ENCODE results near the gene KCNT1.

KCNT1 gene

GRCh38 chr9:135794361-135794885, 92.4 kb downstream of the KCNT1 start:
- TF ChIP-seq, protein P1, sequence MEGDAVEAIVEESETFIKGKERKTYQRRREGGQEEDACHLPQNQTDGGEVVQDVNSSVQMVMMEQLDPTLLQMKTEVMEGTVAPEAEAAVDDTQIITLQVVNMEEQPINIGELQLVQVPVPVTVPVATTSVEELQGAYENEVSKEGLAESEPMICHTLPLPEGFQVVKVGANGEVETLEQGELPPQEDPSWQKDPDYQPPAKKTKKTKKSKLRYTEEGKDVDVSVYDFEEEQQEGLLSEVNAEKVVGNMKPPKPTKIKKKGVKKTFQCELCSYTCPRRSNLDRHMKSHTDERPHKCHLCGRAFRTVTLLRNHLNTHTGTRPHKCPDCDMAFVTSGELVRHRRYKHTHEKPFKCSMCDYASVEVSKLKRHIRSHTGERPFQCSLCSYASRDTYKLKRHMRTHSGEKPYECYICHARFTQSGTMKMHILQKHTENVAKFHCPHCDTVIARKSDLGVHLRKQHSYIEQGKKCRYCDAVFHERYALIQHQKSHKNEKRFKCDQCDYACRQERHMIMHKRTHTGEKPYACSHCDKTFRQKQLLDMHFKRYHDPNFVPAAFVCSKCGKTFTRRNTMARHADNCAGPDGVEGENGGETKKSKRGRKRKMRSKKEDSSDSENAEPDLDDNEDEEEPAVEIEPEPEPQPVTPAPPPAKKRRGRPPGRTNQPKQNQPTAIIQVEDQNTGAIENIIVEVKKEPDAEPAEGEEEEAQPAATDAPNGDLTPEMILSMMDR (IDR thresholded peaks at IDR 0.05; ENCODE audit: low read length, missing control alignments): no peak
- H3K4me3 ChIP-seq (replicated peaks; ENCODE audit: low read depth, low read length): no peak overlapping the region
- DNase-seq (ENCODE audit: low read depth): no peak

DNA sequence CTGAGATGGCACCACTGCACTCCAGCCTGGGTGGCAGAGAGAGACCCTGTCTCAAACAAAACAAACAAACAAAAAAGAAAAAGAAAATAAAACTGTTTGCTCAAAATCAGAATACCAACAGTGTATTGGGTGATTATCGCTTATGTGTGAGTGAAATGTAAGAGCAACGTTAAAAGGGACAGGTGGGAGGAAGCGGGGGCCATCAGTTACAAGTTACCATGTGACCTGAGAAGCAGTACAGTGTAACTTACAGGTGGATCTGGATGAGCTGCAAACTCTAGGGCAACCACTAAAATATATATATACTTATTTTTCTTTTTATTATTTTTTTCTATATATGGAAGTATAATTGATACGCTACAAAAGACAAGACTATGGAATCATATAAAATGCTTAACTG, 93.4 kb downstream of the KCNT1 start:
- TF ChIP-seq, protein P1 (IDR thresholded peaks at IDR 0.05; ENCODE audit: low read length, missing control alignments): no peak
- DNase-seq (ENCODE audit: low read depth): no peak
- H3K4me3 ChIP-seq (replicated peaks; ENCODE audit: low read depth, low read length): no peak overlapping the region

DNA sequence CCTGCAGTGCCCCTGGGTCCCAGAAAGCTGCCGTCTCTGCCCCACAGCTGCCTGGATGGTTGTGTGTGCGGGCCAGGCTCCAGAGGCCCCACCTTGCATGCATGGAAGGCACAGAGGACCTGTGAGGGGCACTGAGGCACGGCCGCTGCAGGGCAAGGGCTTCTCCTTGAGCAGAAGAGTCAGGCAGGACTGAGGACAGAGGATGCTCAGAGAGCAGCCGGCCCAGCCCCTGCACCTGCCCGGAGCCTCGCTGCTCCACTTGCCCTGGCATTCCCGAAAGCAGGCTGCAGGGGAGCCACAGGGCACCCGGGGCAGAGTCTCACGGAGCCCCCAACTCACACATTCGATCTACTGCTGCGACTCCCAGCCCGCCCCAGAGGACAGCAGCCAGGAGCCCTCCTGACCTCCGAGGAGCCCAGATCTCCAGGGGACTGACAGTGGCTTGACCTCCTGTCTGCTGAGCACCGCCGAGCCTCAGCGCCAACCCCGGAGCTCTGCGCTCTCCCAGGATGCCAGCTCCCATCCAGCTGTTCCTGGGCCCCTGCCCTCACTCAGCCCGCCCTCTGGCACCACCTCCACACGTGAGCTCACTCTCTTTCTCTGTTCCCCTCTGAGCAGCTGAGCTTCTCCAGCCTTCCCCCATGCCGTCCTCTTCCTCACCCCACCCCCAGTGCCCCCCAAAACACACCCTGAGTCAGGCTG, 95.0 kb downstream of the KCNT1 start:
- TF ChIP-seq, protein P1 (IDR thresholded peaks at IDR 0.05; ENCODE audit: low read length, missing control alignments): no peak
- no peak overlapping the region for H3K4me3 ChIP-seq (replicated peaks; ENCODE audit: low read depth, low read length)
- DNase-seq (ENCODE audit: low read depth): no peak

- TF ChIP-seq, protein P1 (IDR thresholded peaks at IDR 0.05; ENCODE audit: low read length, missing control alignments): peak; percentile 73
- no peak overlapping the region for H3K4me3 ChIP-seq (replicated peaks; ENCODE audit: low read depth, low read length)
- DNase-seq (ENCODE audit: low read depth): peak; percentile 56
Observed at GRCh38 chr9:135797507-135798262, 95.7 kb downstream of the KCNT1 start.

DNA sequence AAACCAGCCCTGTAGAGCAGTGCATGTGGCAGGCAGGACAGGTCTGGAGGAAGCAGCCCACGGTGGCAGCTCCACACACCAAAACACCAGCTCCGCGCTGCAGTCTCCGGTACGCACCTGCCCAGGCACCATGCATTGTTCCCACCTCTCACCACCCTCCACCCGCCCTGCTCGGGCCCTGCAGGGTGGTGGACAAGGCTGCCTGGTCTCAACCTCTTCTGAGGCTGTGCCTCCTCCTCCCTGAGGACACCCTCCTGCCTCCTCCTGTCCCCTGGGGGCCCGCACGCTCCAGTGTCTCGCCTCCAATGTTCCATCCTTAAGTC, 96.2 kb downstream of the KCNT1 start:
- TF ChIP-seq, protein P1 (IDR thresholded peaks at IDR 0.05; ENCODE audit: low read length, missing control alignments): no peak
- no peak for DNase-seq (ENCODE audit: low read depth)
- H3K4me3 ChIP-seq (replicated peaks; ENCODE audit: low read depth, low read length): no peak overlapping the region

GRCh38 chr9:135799261-135799660, 97.3 kb downstream of the KCNT1 start:
- TF ChIP-seq, protein P1 (IDR thresholded peaks at IDR 0.05; ENCODE audit: low read length, missing control alignments): no peak
- DNase-seq (ENCODE audit: low read depth): no peak
- H3K4me3 ChIP-seq (replicated peaks; ENCODE audit: low read depth, low read length): no peak overlapping the region
